Glutamatergic neuron (in vitro differentiated cells): ENCODE results near the gene ARHGEF4. TPM values are rescaled to one million over a fixed set of nuclear protein-coding genes. Genes with fewer than 3 reads are reported as not detected.

Experiments used
- DNase-seq: peaks from one replicate; pipeline ENCODE4 v3.0.0; 2022
- H3K27ac Mint-ChIP-seq: one replicate; pipeline ENCODE4 v1.8.0; 2020; ENCODE audit warnings: mild to moderate bottlenecking, mixed read lengths, inconsistent platforms; ENCODE audit not compliant: unreplicated experiment
- H3K27me3 Mint-ChIP-seq: one replicate; pipeline ENCODE4 v1.8.0; 2020; ENCODE audit warnings: mild to moderate bottlenecking, moderate library complexity, mixed read lengths, inconsistent platforms; ENCODE audit not compliant: unreplicated experiment
- H3K36me3 Mint-ChIP-seq: one replicate; pipeline ENCODE4 v1.8.0; 2020; ENCODE audit warnings: mild to moderate bottlenecking, mixed read lengths, inconsistent platforms; ENCODE audit not compliant: unreplicated experiment
- H3K4me1 Mint-ChIP-seq: one replicate; pipeline ENCODE4 v1.8.0; 2020; ENCODE audit warnings: mild to moderate bottlenecking, low read depth, mixed read lengths, inconsistent platforms; ENCODE audit not compliant: unreplicated experiment
- H3K4me3 Mint-ChIP-seq: one replicate; pipeline ENCODE4 v1.8.0; 2020; ENCODE audit warnings: mild to moderate bottlenecking, mixed read lengths, inconsistent platforms; ENCODE audit not compliant: unreplicated experiment
- H3K9me3 Mint-ChIP-seq: one replicate; pipeline ENCODE4 v1.8.0; 2020; ENCODE audit warnings: mild to moderate bottlenecking, moderate library complexity, mixed read lengths, inconsistent platforms; ENCODE audit not compliant: unreplicated experiment
- CTCF ChIP-seq: fragments of 200-600 bp; sonication (generic); IDR thresholded peaks from one replicate; pipeline ENCODE4 v1.5.0; 2021; ENCODE audit not compliant: partially characterized antibody, unreplicated experiment
- total RNA-seq: library from RNA; stranded (reverse); fragmentation: NEBNext Ultra II Directional; extraction: Animal tissue kit (Norgen Biotek cat#: 25700); gene quantifications from one replicate; pipeline ENCODE4 v1.2.1, GENCODE V29; 2021; ENCODE audit not compliant: unreplicated experiment

ARHGEF4 gene
- total RNA-seq, 1 donor from 2014 or later: 6.1 TPM

- H3K27me3 Mint-ChIP-seq: peaks cover 2% of the 10 kb centered on the region
- no peak for TF ChIP-seq CTCF
- no peak overlapping the region for H3K4me3 Mint-ChIP-seq
- no peak overlapping the region for H3K27ac Mint-ChIP-seq
- DNase-seq: no peak
- peaks cover 4% of the 10 kb centered on the region for H3K9me3 Mint-ChIP-seq
- H3K4me1 Mint-ChIP-seq: no peaks in the 10 kb centered on the region
- H3K36me3 Mint-ChIP-seq: peaks cover 10% of the 10 kb centered on the region
Observed at GRCh38 chr2:130882991-130883390, 46.3 kb downstream of the ARHGEF4 start.

GRCh38 chr2:130883496-130883895 lies 46.8 kb downstream of the ARHGEF4 start:
- TF ChIP-seq CTCF: no peak
- H3K4me3 Mint-ChIP-seq: no peak overlapping the region
- H3K4me1 Mint-ChIP-seq: no peaks in the 10 kb centered on the region
- H3K27ac Mint-ChIP-seq: no peak overlapping the region
- peaks cover 2% of the 10 kb centered on the region for H3K27me3 Mint-ChIP-seq
- DNase-seq: no peak
- peaks cover 4% of the 10 kb centered on the region for H3K9me3 Mint-ChIP-seq
- peaks cover 10% of the 10 kb centered on the region for H3K36me3 Mint-ChIP-seq

- TF ChIP-seq CTCF: no peak
- Mint-ChIP-seq H3K36me3 (peaks cover 7% of the 10 kb centered on the region), H3K27me3 (peaks cover 2% of the 10 kb centered on the region), H3K4me3 (no peak overlapping the region), H3K4me1 (no peaks in the 10 kb centered on the region), H3K27ac (no peak overlapping the region), H3K9me3 (peaks cover 4% of the 10 kb centered on the region)
- no peak for DNase-seq
Observed at GRCh38 chr2:130884013-130884412, 47.3 kb downstream of the ARHGEF4 start.

GRCh38 chr2:130884503-130884902 lies 47.8 kb downstream of the ARHGEF4 start:
- Mint-ChIP-seq H3K4me3 (no peak overlapping the region), H3K27me3 (peaks cover 2% of the 10 kb centered on the region), H3K27ac (no peak overlapping the region), H3K4me1 (no peaks in the 10 kb centered on the region), H3K36me3 (peaks cover 7% of the 10 kb centered on the region), H3K9me3 (peaks cover 4% of the 10 kb centered on the region)
- no peak for TF ChIP-seq CTCF
- DNase-seq: no peak

- H3K27ac Mint-ChIP-seq: no peak overlapping the region
- no peak for TF ChIP-seq CTCF
- H3K4me1 Mint-ChIP-seq: no peaks in the 10 kb centered on the region
- no peak overlapping the region for H3K4me3 Mint-ChIP-seq
- peaks cover 2% of the 10 kb centered on the region for H3K9me3 Mint-ChIP-seq
- no peaks in the 10 kb centered on the region for H3K36me3 Mint-ChIP-seq
- DNase-seq: no peak
- no peaks in the 10 kb centered on the region for H3K27me3 Mint-ChIP-seq
Observed at GRCh38 chr2:130887643-130888042, 50.9 kb downstream of the ARHGEF4 start.
